Thoracic aorta (tissue), 2 donors: ENCODE measurements around the gene NDUFS3. TPM values are rescaled to one million over a fixed set of nuclear protein-coding genes. Genes with fewer than 3 reads are reported as not detected.
"Not testable (repeated sequence)": the region's sequence is repeated elsewhere in the genome, so short reads cannot be mapped to it uniquely, and the experiment has no call there.

Source experiments
- ATAC-seq: fragments of 150-250 bp; one replicate; pipeline ENCODE4 v1.8.0; 2017; ENCODE audit warnings: low read depth; ENCODE audit not compliant: insufficient number of reproducible peaks, low FRiP score
- DNase-seq: peaks from one replicate; pipeline ENCODE4 v3.0.0-alpha.2; 2020; ENCODE audit warnings: low spot score
- H3K27ac ChIP-seq, 2 donors: fragments of 200-600 bp; sonication (generic); 1 replicate in 1 of 2; 2 replicates in 1 of 2; pipeline ENCODE4 v1.5.1; 2016; ENCODE audit warnings: mild to moderate bottlenecking in 2 of 2, moderate library complexity in 2 of 2
- H3K27me3 ChIP-seq: fragments of 200-600 bp; sonication (generic); replicated peaks from 2 replicates; pipeline ENCODE4 v1.6.0; 2016; ENCODE audit warnings: mild to moderate bottlenecking; ENCODE audit not compliant: insufficient read depth
- H3K36me3 ChIP-seq: fragments of 200-600 bp; sonication (generic); one replicate; pipeline ENCODE4 v1.5.1; 2016
- H3K4me1 ChIP-seq, 2 donors: fragments of 200-600 bp; sonication (generic); 1 replicate in 1 of 2; 2 replicates in 1 of 2; pipeline versions ENCODE4 v1.5.1 to v1.6.0; 2016; ENCODE audit warnings: low read depth in 2 of 2, mild to moderate bottlenecking in 1 of 2; ENCODE audit not compliant: control insufficient read depth in 1 of 2
- H3K4me3 ChIP-seq: fragments of 200-600 bp; sonication (generic); 2 replicates; pipeline ENCODE4 v1.5.1; 2016; ENCODE audit warnings: mild to moderate bottlenecking
- H3K9me3 ChIP-seq: fragments of 200-600 bp; sonication (generic); 2 replicates; pipeline ENCODE4 v1.5.1; 2016
- total RNA-seq, 2 donors: library from RNA; depleted of rRNA; stranded (reverse); fragments of >200 nt; gene quantifications; one replicate each; pipeline versions ENCODE4 v1.1.0 to v1.2.3, GENCODE V29; 2016
- TF ChIP-seq, protein P1 (sequence below): fragments of 200-600 bp; sonication (generic); IDR thresholded peaks from one replicate; pipeline ENCODE4 v1.5.1; 2019; ENCODE audit warnings: antibody characterized with exemption

NDUFS3 gene
- total RNA-seq, 2 donors from 2014 or later, result 29.9 to 75.7 TPM

DNA sequence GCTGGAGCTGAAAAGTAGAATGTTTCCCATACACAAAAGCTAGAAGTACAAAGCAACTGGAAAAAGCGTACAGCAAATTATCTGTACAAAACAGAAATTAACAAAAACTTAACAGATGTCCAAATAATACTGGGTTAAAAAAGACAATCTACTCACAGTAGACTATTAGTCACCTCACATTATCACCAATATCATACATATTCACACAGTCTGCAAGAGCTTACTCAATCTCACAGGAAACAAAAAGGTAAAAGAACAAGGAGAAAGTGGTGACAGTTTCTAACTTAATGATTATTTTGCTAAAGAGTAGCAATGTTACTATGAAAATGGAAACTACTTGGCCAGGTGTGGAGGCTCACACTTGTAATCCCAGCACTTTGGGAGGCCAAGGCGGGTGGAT lies 37.8 kb upstream of the NDUFS3 start:
- no peaks in the 10 kb centered on the region for H3K27me3 ChIP-seq
- H3K36me3 ChIP-seq, result no peaks in the 10 kb centered on the region
- H3K4me1 ChIP-seq, result peaks cover 26 to 40% of the 10 kb centered on the region in 2 donors
- ATAC-seq, result no peak
- TF ChIP-seq, protein P1, sequence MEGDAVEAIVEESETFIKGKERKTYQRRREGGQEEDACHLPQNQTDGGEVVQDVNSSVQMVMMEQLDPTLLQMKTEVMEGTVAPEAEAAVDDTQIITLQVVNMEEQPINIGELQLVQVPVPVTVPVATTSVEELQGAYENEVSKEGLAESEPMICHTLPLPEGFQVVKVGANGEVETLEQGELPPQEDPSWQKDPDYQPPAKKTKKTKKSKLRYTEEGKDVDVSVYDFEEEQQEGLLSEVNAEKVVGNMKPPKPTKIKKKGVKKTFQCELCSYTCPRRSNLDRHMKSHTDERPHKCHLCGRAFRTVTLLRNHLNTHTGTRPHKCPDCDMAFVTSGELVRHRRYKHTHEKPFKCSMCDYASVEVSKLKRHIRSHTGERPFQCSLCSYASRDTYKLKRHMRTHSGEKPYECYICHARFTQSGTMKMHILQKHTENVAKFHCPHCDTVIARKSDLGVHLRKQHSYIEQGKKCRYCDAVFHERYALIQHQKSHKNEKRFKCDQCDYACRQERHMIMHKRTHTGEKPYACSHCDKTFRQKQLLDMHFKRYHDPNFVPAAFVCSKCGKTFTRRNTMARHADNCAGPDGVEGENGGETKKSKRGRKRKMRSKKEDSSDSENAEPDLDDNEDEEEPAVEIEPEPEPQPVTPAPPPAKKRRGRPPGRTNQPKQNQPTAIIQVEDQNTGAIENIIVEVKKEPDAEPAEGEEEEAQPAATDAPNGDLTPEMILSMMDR, result no peak
- H3K27ac ChIP-seq, result no peak overlapping the region
- DNase-seq, result no peak
- H3K9me3 ChIP-seq, result no peaks in the 10 kb centered on the region
- no peak overlapping the region for H3K4me3 ChIP-seq

DNA sequence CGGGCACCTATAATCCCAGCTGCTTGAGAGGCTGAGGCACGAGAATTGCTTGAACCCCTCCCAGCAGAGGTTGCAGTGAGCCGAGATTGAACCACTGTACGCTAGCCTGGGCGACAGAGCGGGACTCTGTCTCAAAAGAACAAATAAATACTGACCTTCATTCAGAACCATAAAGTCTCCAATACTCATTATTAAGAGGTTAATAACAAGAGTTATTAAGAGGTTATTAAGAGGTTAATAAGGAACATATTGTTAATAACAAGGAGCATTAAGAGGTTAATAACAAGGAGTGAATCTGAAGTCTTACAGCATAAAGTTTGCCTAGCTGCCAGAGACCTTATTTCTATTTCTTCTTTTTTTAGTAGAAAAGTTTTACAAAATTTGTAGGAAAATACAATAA lies 33.6 kb upstream of the NDUFS3 start:
- ATAC-seq (no peak), DNase-seq (no peak)
- H3K4me1 ChIP-seq, result peaks cover 15 to 38% of the 10 kb centered on the region in 2 donors
- H3K36me3 ChIP-seq, result no peaks in the 10 kb centered on the region
- H3K4me3 ChIP-seq, result no peak overlapping the region
- H3K27ac ChIP-seq, result no peak overlapping the region
- H3K27me3 ChIP-seq, result no peaks in the 10 kb centered on the region
- no peaks in the 10 kb centered on the region for H3K9me3 ChIP-seq
- TF ChIP-seq, protein P1, result no peak

DNA sequence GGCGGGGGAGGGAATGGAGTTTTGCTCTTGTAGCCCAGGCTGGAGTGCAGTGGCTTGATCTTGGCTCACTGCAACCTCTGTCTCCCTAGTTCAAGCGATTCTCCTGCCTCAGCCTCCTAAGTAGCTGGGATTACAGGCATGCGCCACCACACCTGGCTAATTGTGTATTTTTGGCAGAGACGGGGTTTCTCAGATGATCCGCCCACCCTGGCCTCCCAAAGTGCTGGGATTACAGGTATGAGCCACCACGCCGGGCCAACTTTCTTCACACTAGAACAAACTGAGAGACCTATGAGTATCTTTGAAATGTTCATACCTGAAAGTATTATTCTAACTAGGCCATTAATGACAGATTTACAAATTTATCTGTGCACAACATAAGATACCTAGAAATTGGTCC lies 32.6 kb upstream of the NDUFS3 start:
- H3K4me1 ChIP-seq, result peaks cover 25 to 40% of the 10 kb centered on the region in 2 donors
- DNase-seq, H3K4me3 ChIP-seq, ATAC-seq, H3K27me3 ChIP-seq, H3K9me3 ChIP-seq, H3K27ac ChIP-seq, H3K36me3 ChIP-seq: not testable (repeated sequence)

DNA sequence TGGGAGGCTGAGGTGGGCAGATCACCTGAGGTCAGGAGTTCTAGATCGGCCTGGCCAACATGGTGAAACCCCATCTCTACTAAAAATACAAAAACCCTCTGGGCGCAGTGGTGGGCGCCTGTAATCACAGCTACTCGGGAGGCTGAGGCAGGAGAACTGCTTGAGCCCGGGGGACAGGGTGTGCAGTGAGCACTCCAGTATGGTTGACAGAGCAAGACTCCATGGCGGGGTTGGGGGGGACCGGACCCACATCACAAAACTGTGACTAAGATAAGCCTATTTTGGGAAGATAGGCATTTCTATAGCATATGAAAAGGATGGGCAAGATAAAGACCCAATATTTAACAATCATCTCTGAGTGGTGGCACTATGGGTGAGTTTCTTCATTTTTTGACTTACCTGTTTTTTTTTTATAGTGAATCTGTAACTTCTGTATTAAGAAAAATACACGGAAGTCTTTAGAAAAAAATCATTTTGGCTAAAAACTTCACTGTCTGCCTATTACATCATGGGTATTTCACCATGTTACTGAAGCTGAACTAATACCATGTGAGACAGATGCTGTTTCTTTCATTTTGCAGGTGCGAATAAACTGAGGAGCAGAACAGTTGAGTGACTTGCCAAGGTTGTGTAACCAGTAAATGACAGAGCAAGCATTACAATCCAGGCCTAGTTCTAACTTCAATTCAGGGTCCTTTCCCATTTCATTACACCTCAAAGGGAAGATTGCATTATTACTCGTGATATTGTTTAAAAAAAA lies 28.4 kb upstream of the NDUFS3 start:
- TF ChIP-seq, protein P1, result no peak
- peak overlapping the region; percentile 85 for H3K4me3 ChIP-seq
- no peaks in the 10 kb centered on the region for H3K9me3 ChIP-seq
- peaks cover 25 to 49% of the 10 kb centered on the region in 2 donors for H3K4me1 ChIP-seq
- H3K27ac ChIP-seq, result no peak overlapping the region
- DNase-seq, result no peak
- no peaks in the 10 kb centered on the region for H3K36me3 ChIP-seq
- no peak for ATAC-seq
- H3K27me3 ChIP-seq, result no peaks in the 10 kb centered on the region

GRCh38 chr11:47551086-47551485 lies 27.8 kb upstream of the NDUFS3 start:
- ATAC-seq, result no peak
- no peak for DNase-seq
- H3K4me3 ChIP-seq, result peak overlapping the region; percentile 85
- H3K27me3 ChIP-seq, result no peaks in the 10 kb centered on the region
- H3K36me3 ChIP-seq, result no peaks in the 10 kb centered on the region
- TF ChIP-seq, protein P1, result no peak
- no peaks in the 10 kb centered on the region for H3K9me3 ChIP-seq
- no peak overlapping the region for H3K27ac ChIP-seq
- peaks cover 25 to 49% of the 10 kb centered on the region in 2 donors for H3K4me1 ChIP-seq
